H1 (cell line): ENCODE results near the gene MRPL39. TPM values are rescaled to one million over a fixed set of nuclear protein-coding genes. Genes with fewer than 3 reads are reported as not detected.

Experiments used
- CTCF ChIA-PET: fragments of 300-600 bp; sonication (Branson Sonifier 250); formaldehyde crosslinking; loops from one replicate; lab custom pipeline; 2021; ENCODE audit not compliant: partially characterized antibody; lab: Charles Lee
- POLR2A ChIA-PET: fragments of 300-600 bp; sonication (Branson Sonifier 250); formaldehyde crosslinking; loops from one replicate; lab custom pipeline; 2021; ENCODE audit warnings: inconsistent platforms; ENCODE audit not compliant: partially characterized antibody; lab: Charles Lee
- DNase-seq, 2 experiments: peaks; one replicate each; pipeline versions ENCODE4 v3.0.0 to v3.0.0-alpha.2; 2010 to 2022; ENCODE audit warnings: low spot score in 2 of 2, low read depth in 1 of 2, mixed read lengths in 1 of 2
- FAIRE-seq: peaks from 2 replicates; lab custom pipeline; 2011; peaks lifted over from hg19 to GRCh38; lab: Jason Lieb, UNC
- H2AFZ ChIP-seq: 2 replicates; pipeline ENCODE4 v1.8.1; 2012; ENCODE audit warnings: low read length, inconsistent platforms
- H2AK5ac ChIP-seq: 2 replicates; pipeline ENCODE4 v1.6.1; 2013; ENCODE audit warnings: low read depth, low read length
- H2BK120ac ChIP-seq: replicated peaks from 2 replicates; pipeline ENCODE3; 2013; ENCODE audit warnings: low read depth, low read length, inconsistent platforms
- H2BK12ac ChIP-seq: 2 replicates; pipeline ENCODE4 v1.6.1; 2013; ENCODE audit warnings: low read depth, low read length
- H2BK15ac ChIP-seq: 2 replicates; pipeline ENCODE4 v1.6.1; 2013; ENCODE audit warnings: low read length
- H2BK20ac ChIP-seq: 2 replicates; pipeline ENCODE4 v1.6.1; 2013; ENCODE audit warnings: low read length
- H2BK5ac ChIP-seq: 2 replicates; pipeline ENCODE4 v1.6.1; 2013; ENCODE audit warnings: low read depth, low read length
- H3K14ac ChIP-seq: 2 replicates; pipeline ENCODE4 v1.6.1; 2013; ENCODE audit warnings: inconsistent platforms; ENCODE audit not compliant: insufficient read length
- H3K18ac ChIP-seq: 2 replicates; pipeline ENCODE4 v1.6.1; 2013; ENCODE audit warnings: low read length; ENCODE audit errors: extremely low read depth
- H3K23ac ChIP-seq: 2 replicates; pipeline ENCODE4 v1.6.1; 2013; ENCODE audit warnings: inconsistent platforms; ENCODE audit not compliant: insufficient read length
- H3K23me2 ChIP-seq: 2 replicates; pipeline ENCODE4 v1.6.1; 2013; ENCODE audit warnings: low read depth, low read length
- H3K27ac ChIP-seq: 2 replicates; pipeline ENCODE4 v1.6.1; 2011; ENCODE audit warnings: low read depth, low read length, inconsistent platforms
- H3K27me3 ChIP-seq, 4 experiments: replicated peaks in 1 of 4; 1 replicate in 1 of 4; 2 replicates in 3 of 4; pipeline versions ENCODE4 v1.6.1 to v1.8.1; 2011 to 2013; ENCODE audit warnings: low read length in 3 of 4, mild to moderate bottlenecking in 3 of 4, inconsistent platforms in 2 of 4, mixed read lengths in 2 of 4, moderate library complexity in 1 of 4; ENCODE audit not compliant: control insufficient read depth in 3 of 4, insufficient read depth in 3 of 4; ENCODE audit errors: extremely low read depth in 1 of 4
- H3K36me3 ChIP-seq, 4 experiments: 2 replicates each; pipeline versions ENCODE4 v1.6.1 to v1.8.1; 2011 to 2013; ENCODE audit warnings: mild to moderate bottlenecking in 4 of 4, low read length in 3 of 4, moderate library complexity in 2 of 4, control low read depth in 1 of 4, inconsistent platforms in 1 of 4; ENCODE audit not compliant: insufficient read depth in 4 of 4, control insufficient read depth in 2 of 4
- H3K4ac ChIP-seq: replicated peaks from 2 replicates; pipeline ENCODE3; 2013; ENCODE audit warnings: low read length, low read depth, mixed read lengths, inconsistent platforms; ENCODE audit not compliant: insufficient read length
- H3K4me1 ChIP-seq, 4 experiments: replicated peaks in 1 of 4; 1 replicate in 1 of 4; 2 replicates in 3 of 4; pipeline versions ENCODE4 v1.6.1 to v1.8.1; 2011 to 2013; ENCODE audit warnings: low read length in 3 of 4, inconsistent platforms in 2 of 4, mixed read lengths in 1 of 4; ENCODE audit not compliant: insufficient read depth in 4 of 4, control insufficient read depth in 3 of 4
- H3K4me2 ChIP-seq, 2 experiments: 2 replicates each; pipeline versions ENCODE4 v1.6.1 to v1.8.1; 2011 to 2013; ENCODE audit warnings: low read depth in 2 of 2, low read length in 2 of 2, control low read depth in 1 of 2, inconsistent platforms in 1 of 2, mild to moderate bottlenecking in 1 of 2; ENCODE audit not compliant: insufficient read depth in 1 of 2
- H3K4me3 ChIP-seq, 4 experiments: fragments of 200-600, 300-600 bp in 1 of 4; sonication (generic), shearing (Covaris generic), sonication (Bioruptor Twin) in 1 of 4; 2 replicates each; pipeline versions ENCODE4 v1.5.1 to v1.8.1; 2011 to 2016; ENCODE audit warnings: low read length in 4 of 4, low read depth in 3 of 4, control low read depth in 2 of 4, inconsistent platforms in 2 of 4, mild to moderate bottlenecking in 2 of 4, mixed read lengths in 1 of 4, moderate library complexity in 1 of 4; ENCODE audit not compliant: insufficient read depth in 2 of 4; ENCODE audit errors: extremely low read depth in 1 of 4
- H3K56ac ChIP-seq: replicated peaks from 2 replicates; pipeline ENCODE3; 2013; ENCODE audit warnings: low read depth, mild to moderate bottlenecking, mixed read lengths, low read length, inconsistent platforms; ENCODE audit not compliant: insufficient read length
- H3K79me1 ChIP-seq: 2 replicates; pipeline ENCODE4 v1.6.1; 2013; ENCODE audit warnings: low read depth, low read length, control low read depth
- H3K79me2 ChIP-seq, 2 experiments: 2 replicates each; pipeline versions ENCODE4 v1.6.1 to v1.8.1; 2012 to 2013; ENCODE audit warnings: low read length in 2 of 2, mild to moderate bottlenecking in 2 of 2, inconsistent platforms in 1 of 2; ENCODE audit not compliant: insufficient read depth in 2 of 2, control insufficient read depth in 1 of 2
- H3K9ac ChIP-seq, 4 experiments: replicated peaks in 1 of 4; 1 replicate in 1 of 4; 2 replicates in 3 of 4; pipeline versions ENCODE4 v1.6.1 to v1.8.1; 2011 to 2013; ENCODE audit warnings: low read depth in 3 of 4, low read length in 3 of 4, control low read depth in 2 of 4, mild to moderate bottlenecking in 2 of 4, moderate library complexity in 2 of 4, inconsistent platforms in 1 of 4; ENCODE audit errors: extremely low read depth in 1 of 4
- H3K9me3 ChIP-seq, 2 experiments: 2 replicates each; pipeline versions ENCODE4 v1.6.1 to v1.8.1; 2012 to 2013; ENCODE audit warnings: mild to moderate bottlenecking in 2 of 2, moderate library complexity in 2 of 2, control low read depth in 1 of 2, inconsistent platforms in 1 of 2, low read depth in 1 of 2, low read length in 1 of 2, mixed read lengths in 1 of 2; ENCODE audit not compliant: insufficient read depth in 2 of 2
- H4K20me1 ChIP-seq, 2 experiments: replicated peaks in 1 of 2; 2 replicates each; pipeline versions ENCODE3 to v1.8.1; 2011 to 2013; ENCODE audit warnings: inconsistent platforms in 2 of 2, low read length in 2 of 2, mild to moderate bottlenecking in 1 of 2; ENCODE audit not compliant: insufficient read depth in 2 of 2, control insufficient read depth in 1 of 2
- H4K5ac ChIP-seq: 2 replicates; pipeline ENCODE4 v1.6.1; 2013; ENCODE audit warnings: low read length, low read depth, mixed read lengths, inconsistent platforms; ENCODE audit not compliant: insufficient read length
- H4K8ac ChIP-seq: 2 replicates; pipeline ENCODE4 v1.8.0; 2013; ENCODE audit warnings: mild to moderate bottlenecking, moderate library complexity, low read length, inconsistent platforms; ENCODE audit not compliant: insufficient read depth; ENCODE audit errors: extremely low read depth
- H4K91ac ChIP-seq: replicated peaks from 2 replicates; pipeline ENCODE3; 2013; ENCODE audit warnings: low read length, mixed read lengths, inconsistent platforms; ENCODE audit not compliant: insufficient read length
- BCL11A ChIP-seq, 2 experiments: IDR thresholded peaks; one replicate each; pipeline ENCODE4 v1.6.1; 2011; ENCODE audit warnings: low read depth in 2 of 2, low read length in 2 of 2, mild to moderate bottlenecking in 2 of 2
- CBX5 ChIP-seq: fragments of 300-800, 300-1000 bp; sonication (generic); IDR thresholded peaks from 2 replicates; pipeline ENCODE4 v1.7.1; 2016; ENCODE audit warnings: antibody characterized with exemption, low read length, low read depth
- CHD1 ChIP-seq: IDR thresholded peaks from 2 replicates; pipeline ENCODE4 v1.6.1; 2012; ENCODE audit warnings: low read depth, low read length, improper control_type of control experiment
- CREB1 ChIP-seq: IDR thresholded peaks from 2 replicates; pipeline ENCODE4 v1.6.1; 2012; ENCODE audit warnings: inconsistent platforms
- FOSL1 ChIP-seq: IDR thresholded peaks from 2 replicates; pipeline ENCODE4 v1.6.1; 2011; ENCODE audit warnings: mild to moderate bottlenecking, low read depth, low read length, moderate library complexity; ENCODE audit not compliant: insufficient read depth
- NANOG ChIP-seq: IDR thresholded peaks from 2 replicates; pipeline ENCODE4 v1.6.1; 2011; ENCODE audit warnings: low read length, low read depth, mild to moderate bottlenecking, inconsistent platforms; ENCODE audit not compliant: insufficient read depth, poor library complexity, severe bottlenecking
- RBBP5 ChIP-seq: IDR thresholded peaks from 2 replicates; pipeline ENCODE4 v1.7.1; 2012; ENCODE audit warnings: low read depth, mild to moderate bottlenecking, inconsistent platforms, low read length, moderate library complexity, borderline replicate concordance
- RNF2 ChIP-seq: fragments of 200-900, 300-1000 bp; sonication (generic); IDR thresholded peaks from 2 replicates; pipeline ENCODE4 v1.7.1; 2016; ENCODE audit warnings: borderline replicate concordance, low read depth, mild to moderate bottlenecking, antibody characterized with exemption, low read length; ENCODE audit not compliant: poor library complexity, severe bottlenecking; ENCODE audit errors: missing control alignments
- SP1 ChIP-seq: IDR thresholded peaks from 2 replicates; pipeline ENCODE4 v1.6.1; 2011; ENCODE audit warnings: low read depth, low read length
- TCF12 ChIP-seq: IDR thresholded peaks from 2 replicates; pipeline ENCODE4 v1.6.1; 2011; ENCODE audit warnings: low read depth, mild to moderate bottlenecking, low read length
- WGBS, 2 experiments: shearing (Covaris generic) in 1 of 2; methylation state at CpG; one replicate each; pipeline versions ENCODE4 v1.1.6 to v1.1.7; 2013 to 2015; ENCODE audit warnings: low lambda C conversion rate in 2 of 2, mixed read lengths in 2 of 2, inconsistent platforms in 1 of 2, low coverage in 1 of 2, missing lambda C conversion rate in 1 of 2; ENCODE audit not compliant: insufficient replicate concordance in 2 of 2, insufficient coverage in 1 of 2, insufficient read length in 1 of 2; ENCODE audit errors: extremely low coverage in 1 of 2, missing lambda C conversion rate in 1 of 2; 5-methylcytosine and 5-hydroxymethylcytosine counted together
- polyA plus RNA-seq, 7 experiments: library from polyadenylated mRNA; depleted of rRNA in 3 of 7; stranded (reverse) in 5 of 7; unstranded in 2 of 7; fragments of >200 nt in 5 of 7; fragments of 200-250 nt in 2 of 7; gene quantifications; 1 replicate in 5 of 7; 2 replicates in 1 of 7; 4 replicates in 1 of 7; pipeline versions ENCODE4 v1.2.1 to v1.2.3, GENCODE V29; 2011 to 2013; ENCODE audit warnings: missing spikeins in 2 of 7, mixed read lengths in 2 of 7
- total RNA-seq: library from RNA; stranded (reverse); fragmentation: NEBNext Ultra II Directional; extraction: Animal tissue kit (Norgen Biotek cat#: 25700); gene quantifications from 2 replicates; pipeline ENCODE4 v1.2.1, GENCODE V29; 2021
- TF ChIP-seq, protein P1 (sequence below): IDR thresholded peaks from 2 replicates; pipeline ENCODE4 v1.6.1; 2012; ENCODE audit warnings: low read length, inconsistent platforms

Gene MRPL39
- total and polyA plus RNA-seq, 2 of the 8 experiments (the other 6 are each of a cell fraction or from before 2014, with no cell fraction given) = 20.3 to 43.2 TPM

DNA sequence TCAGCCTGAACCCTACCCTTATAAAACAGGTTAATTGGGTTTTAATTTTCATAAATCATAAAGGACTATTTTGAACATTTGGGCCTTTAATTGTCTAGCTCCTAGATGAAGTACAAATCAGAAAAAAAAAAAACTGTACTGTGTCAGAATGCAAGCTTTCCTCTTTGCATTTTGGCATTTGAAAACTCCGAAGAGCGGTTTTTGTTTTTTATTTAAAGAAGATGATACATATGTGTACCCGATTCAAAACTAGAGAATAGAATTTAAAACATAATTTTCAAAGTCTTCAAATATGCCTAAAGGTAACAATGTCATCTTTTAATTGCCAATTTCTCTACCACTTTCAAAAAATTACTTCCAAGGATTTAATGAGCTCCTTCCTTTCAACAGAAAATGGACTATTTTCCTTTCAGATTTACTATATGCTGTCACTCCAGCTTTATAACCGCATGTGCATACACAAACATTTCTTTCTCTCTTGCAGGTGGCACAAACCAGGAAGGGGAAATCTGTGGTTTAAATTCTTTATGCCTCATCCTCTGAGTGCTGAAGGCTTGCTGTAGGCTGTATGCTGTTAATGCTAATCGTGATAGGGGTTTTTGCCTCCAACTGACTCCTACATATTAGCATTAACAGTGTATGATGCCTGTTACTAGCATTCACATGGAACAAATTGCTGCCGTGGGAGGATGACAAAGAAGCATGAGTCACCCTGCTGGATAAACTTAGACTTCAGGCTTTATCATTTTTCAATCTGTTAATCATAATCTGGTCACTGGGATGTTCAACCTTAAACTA is 33.7 kb downstream of the MRPL39 start:
- POLR2A ChIA-PET = no interaction called here
- no peak overlapping the region for H3K27ac ChIP-seq
- H2AK5ac ChIP-seq = no peak overlapping the region
- TF ChIP-seq SP1 (no peak), RBBP5 (no peak), CBX5 (no peak), CHD1 (no peak), RNF2 (no peak), CREB1 (no peak), TCF12 (no peak), BCL11A (IDR thresholded peaks at IDR 0.05; ENCODE audit: low read depth in 2 of 2, low read length in 2 of 2) (no peak), FOSL1 (no peak), NANOG (no peak)
- TF ChIP-seq, protein P1, sequence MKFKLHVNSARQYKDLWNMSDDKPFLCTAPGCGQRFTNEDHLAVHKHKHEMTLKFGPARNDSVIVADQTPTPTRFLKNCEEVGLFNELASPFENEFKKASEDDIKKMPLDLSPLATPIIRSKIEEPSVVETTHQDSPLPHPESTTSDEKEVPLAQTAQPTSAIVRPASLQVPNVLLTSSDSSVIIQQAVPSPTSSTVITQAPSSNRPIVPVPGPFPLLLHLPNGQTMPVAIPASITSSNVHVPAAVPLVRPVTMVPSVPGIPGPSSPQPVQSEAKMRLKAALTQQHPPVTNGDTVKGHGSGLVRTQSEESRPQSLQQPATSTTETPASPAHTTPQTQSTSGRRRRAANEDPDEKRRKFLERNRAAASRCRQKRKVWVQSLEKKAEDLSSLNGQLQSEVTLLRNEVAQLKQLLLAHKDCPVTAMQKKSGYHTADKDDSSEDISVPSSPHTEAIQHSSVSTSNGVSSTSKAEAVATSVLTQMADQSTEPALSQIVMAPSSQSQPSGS = no peak

More for the DNA sequence above, 33.7 kb downstream of the MRPL39 start:
- Histone ChIP-seq H3K9ac (no peak overlapping the region), H4K8ac (no peak overlapping the region), H3K23me2 (no peaks in the 10 kb centered on the region), H3K4me1 (peaks cover 0 to 3% (median 0%) of the 10 kb centered on the region in 4 experiments; a peak in 1 of 7 replicates), H3K79me2 (no peaks in the 10 kb centered on the region), H2BK120ac (no peak overlapping the region), H3K27me3 (no peaks in the 10 kb centered on the region), H2BK12ac (no peak overlapping the region), H2BK5ac (no peak overlapping the region), H3K14ac (no peak overlapping the region), H4K5ac (no peak overlapping the region), H4K91ac (no peak overlapping the region), H3K79me1 (no peaks in the 10 kb centered on the region), H2AFZ (no peak overlapping the region), H3K9me3 (no peaks in the 10 kb centered on the region), H3K4me2 (no peak overlapping the region), H3K4me3 (no peak overlapping the region), H3K18ac (no peak overlapping the region), H4K20me1 (no peaks in the 10 kb centered on the region), H2BK15ac (no peak overlapping the region), H3K56ac (no peak overlapping the region), H2BK20ac (no peak overlapping the region), H3K4ac (no peak overlapping the region), H3K23ac (no peak overlapping the region), H3K36me3 (no peaks in the 10 kb centered on the region)
- CTCF ChIA-PET = no interaction called here
- WGBS, 2 experiments = 84% methylated on average over 6 of the region's 6 CpGs; no CpG with 5 or more reads in 1 of the 2 experiments
- DNase-seq (no peak), FAIRE-seq (no peak)
